MM.1S (cell line): ENCODE results near the gene MUC5B.

ENCODE experiments used
- DNase-seq: peaks from one replicate; pipeline ENCODE4 v3.0.0-alpha.2; 2015
- H2AFZ ChIP-seq: fragments of 300-600 bp; sonication (generic); 2 replicates; pipeline ENCODE4 v1.6.0; 2016; ENCODE audit warnings: antibody characterized with exemption, low read length
- H3F3A ChIP-seq: fragments of 300-600 bp; sonication (generic); 2 replicates; pipeline ENCODE4 v1.6.1; 2016; ENCODE audit warnings: mild to moderate bottlenecking, antibody characterized with exemption, low read length, moderate library complexity, mixed read lengths; ENCODE audit not compliant: insufficient read depth
- H3K27ac ChIP-seq: fragments of 300-600 bp; sonication (generic); 2 replicates; pipeline ENCODE4 v1.5.1; 2016; ENCODE audit warnings: mild to moderate bottlenecking, low read length
- H3K27me3 ChIP-seq: fragments of 300-600 bp; sonication (generic); replicated peaks from 2 replicates; pipeline ENCODE4 v1.6.0; 2016; ENCODE audit warnings: low read length; ENCODE audit not compliant: insufficient read depth
- H3K36me3 ChIP-seq: fragments of 300-600 bp; sonication (generic); replicated peaks from 2 replicates; pipeline ENCODE4 v1.6.1; 2016; ENCODE audit warnings: mild to moderate bottlenecking, low read length, mixed read lengths; ENCODE audit not compliant: insufficient read depth
- H3K4me1 ChIP-seq: fragments of 300-600 bp; sonication (generic); 2 replicates; pipeline ENCODE4 v1.6.1; 2016; ENCODE audit warnings: low read length, mixed read lengths
- H3K4me2 ChIP-seq: fragments of 300-600 bp; sonication (generic); 2 replicates; pipeline ENCODE4 v1.6.0; 2016; ENCODE audit warnings: low read depth, low read length
- H3K4me3 ChIP-seq: fragments of 300-600 bp; sonication (generic); 2 replicates; pipeline ENCODE4 v1.5.1; 2016; ENCODE audit warnings: low read length, mixed read lengths
- H3K79me2 ChIP-seq: fragments of 300-600 bp; sonication (generic); 2 replicates; pipeline ENCODE4 v1.6.1; 2016; ENCODE audit warnings: mixed run types, low read length, mixed read lengths
- H3K9ac ChIP-seq: fragments of 300-600 bp; sonication (generic); 2 replicates; pipeline ENCODE4 v1.6.1; 2016; ENCODE audit warnings: low read length, mixed read lengths
- H3K9me2 ChIP-seq: fragments of 300-600 bp; sonication (generic); replicated peaks from 2 replicates; pipeline ENCODE4 v1.6.1; 2016; ENCODE audit warnings: mild to moderate bottlenecking, low read length, mixed read lengths; ENCODE audit not compliant: insufficient read depth
- H3K9me3 ChIP-seq: fragments of 300-600 bp; sonication (generic); replicated peaks from 2 replicates; pipeline ENCODE4 v1.6.1; 2016; ENCODE audit warnings: mild to moderate bottlenecking, low read length, mixed read lengths; ENCODE audit not compliant: insufficient read depth
- H4K20me1 ChIP-seq: fragments of 300-600 bp; sonication (generic); 2 replicates; pipeline ENCODE4 v1.6.1; 2016; ENCODE audit warnings: mild to moderate bottlenecking, low read length, moderate library complexity, mixed read lengths; ENCODE audit not compliant: insufficient read depth
- EZH2 ChIP-seq: fragments of 300-600 bp; sonication (generic); optimal IDR thresholded peaks from 2 replicates; pipeline ENCODE3; 2017; ENCODE audit warnings: low read depth, mild to moderate bottlenecking, antibody characterized with exemption, low read length, mixed read lengths
- EZH2phosphoT487 ChIP-seq: fragments of 300-600 bp; sonication (generic); IDR thresholded peaks from 2 replicates; pipeline ENCODE4 v1.6.1; 2018; ENCODE audit warnings: antibody characterized with exemption, low read length
- TF ChIP-seq, protein P1 (sequence below): fragments of 300-600 bp; sonication (generic); IDR thresholded peaks from 2 replicates; pipeline ENCODE4 v1.5.1; 2016; ENCODE audit warnings: antibody characterized with exemption, low read length, mixed read lengths

MUC5B gene

DNA sequence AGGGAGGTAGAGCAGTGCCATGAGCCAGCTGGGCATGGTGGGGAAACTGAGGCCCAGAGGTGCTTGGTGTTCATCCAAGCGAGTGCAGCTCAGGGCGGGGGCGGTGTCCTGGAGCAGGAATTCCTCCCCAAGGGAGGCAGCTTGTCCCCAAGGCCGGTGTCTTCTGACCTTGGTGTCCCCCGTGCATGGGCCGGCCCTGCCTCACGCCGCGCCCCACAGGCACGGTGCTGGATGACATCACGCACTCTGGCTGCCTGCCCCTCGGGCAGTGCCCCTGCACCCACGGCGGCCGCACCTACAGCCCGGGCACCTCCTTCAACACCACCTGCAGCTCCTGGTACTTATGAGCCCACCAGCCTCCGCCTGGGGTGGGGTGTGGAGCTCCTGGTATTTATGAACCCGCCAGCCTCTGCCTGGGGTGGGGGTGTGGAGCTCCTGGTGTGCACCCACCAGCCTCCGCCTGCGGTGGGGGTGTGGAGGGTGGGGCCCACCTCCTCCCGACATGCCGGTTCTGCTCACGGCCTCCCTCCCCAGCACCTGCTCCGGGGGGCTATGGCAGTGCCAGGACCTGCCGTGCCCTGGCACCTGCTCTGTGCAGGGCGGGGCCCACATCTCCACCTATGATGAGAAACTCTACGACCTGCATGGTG, 6.7 kb downstream of the MUC5B start:
- Histone ChIP-seq H3F3A (no peaks in the 10 kb centered on the region), H3K36me3 (no peaks in the 10 kb centered on the region), H3K27me3 (peaks cover 75% of the 10 kb centered on the region), H3K9me3 (no peaks in the 10 kb centered on the region), H3K4me3 (no peak overlapping the region), H3K79me2 (no peaks in the 10 kb centered on the region), H3K4me2 (no peak overlapping the region), H3K27ac (no peak overlapping the region), H3K9ac (no peak overlapping the region), H3K4me1 (no peaks in the 10 kb centered on the region), H2AFZ (no peak overlapping the region), H4K20me1 (no peaks in the 10 kb centered on the region), H3K9me2 (no peaks in the 10 kb centered on the region)
- TF ChIP-seq EZH2 (no peak), EZH2phosphoT487 (no peak)
- TF ChIP-seq, protein P1, sequence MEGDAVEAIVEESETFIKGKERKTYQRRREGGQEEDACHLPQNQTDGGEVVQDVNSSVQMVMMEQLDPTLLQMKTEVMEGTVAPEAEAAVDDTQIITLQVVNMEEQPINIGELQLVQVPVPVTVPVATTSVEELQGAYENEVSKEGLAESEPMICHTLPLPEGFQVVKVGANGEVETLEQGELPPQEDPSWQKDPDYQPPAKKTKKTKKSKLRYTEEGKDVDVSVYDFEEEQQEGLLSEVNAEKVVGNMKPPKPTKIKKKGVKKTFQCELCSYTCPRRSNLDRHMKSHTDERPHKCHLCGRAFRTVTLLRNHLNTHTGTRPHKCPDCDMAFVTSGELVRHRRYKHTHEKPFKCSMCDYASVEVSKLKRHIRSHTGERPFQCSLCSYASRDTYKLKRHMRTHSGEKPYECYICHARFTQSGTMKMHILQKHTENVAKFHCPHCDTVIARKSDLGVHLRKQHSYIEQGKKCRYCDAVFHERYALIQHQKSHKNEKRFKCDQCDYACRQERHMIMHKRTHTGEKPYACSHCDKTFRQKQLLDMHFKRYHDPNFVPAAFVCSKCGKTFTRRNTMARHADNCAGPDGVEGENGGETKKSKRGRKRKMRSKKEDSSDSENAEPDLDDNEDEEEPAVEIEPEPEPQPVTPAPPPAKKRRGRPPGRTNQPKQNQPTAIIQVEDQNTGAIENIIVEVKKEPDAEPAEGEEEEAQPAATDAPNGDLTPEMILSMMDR, result no peak
- DNase-seq, result no peak

- H3K36me3 ChIP-seq, result no peaks in the 10 kb centered on the region
- DNase-seq, result no peak
These were observed 7.2 kb downstream of the MUC5B start for GRCh38 chr11:1230121-1230455.

GRCh38 chr11:1230456-1231395, 7.9 kb downstream of the MUC5B start:
- no peak overlapping the region for H3K27ac ChIP-seq
- TF ChIP-seq, protein P1, result no peak
- peaks cover 74% of the 10 kb centered on the region for H3K27me3 ChIP-seq
- no peaks in the 10 kb centered on the region for H3K9me3 ChIP-seq
- no peaks in the 10 kb centered on the region for H3F3A ChIP-seq
- H3K36me3 ChIP-seq, result no peaks in the 10 kb centered on the region
- no peak overlapping the region for H3K4me3 ChIP-seq
- H3K9ac ChIP-seq, result no peak overlapping the region
- no peak overlapping the region for H3K4me2 ChIP-seq
- no peaks in the 10 kb centered on the region for H3K9me2 ChIP-seq
- no peak for DNase-seq
- no peak overlapping the region for H2AFZ ChIP-seq
- H3K79me2 ChIP-seq, result no peaks in the 10 kb centered on the region
- H4K20me1 ChIP-seq, result no peaks in the 10 kb centered on the region
- H3K4me1 ChIP-seq, result no peaks in the 10 kb centered on the region

More at GRCh38 chr11:1230121-1230455, 7.2 kb downstream of the MUC5B start:
- no peak overlapping the region for H3K4me2 ChIP-seq
- no peaks in the 10 kb centered on the region for H3K4me1 ChIP-seq
- no peaks in the 10 kb centered on the region for H3K9me3 ChIP-seq
- H3K9ac ChIP-seq, result no peak overlapping the region
- no peaks in the 10 kb centered on the region for H3F3A ChIP-seq
- H2AFZ ChIP-seq, result no peak overlapping the region
- no peaks in the 10 kb centered on the region for H3K79me2 ChIP-seq
- H3K9me2 ChIP-seq, result no peaks in the 10 kb centered on the region
- H3K27ac ChIP-seq, result no peak overlapping the region
- H3K27me3 ChIP-seq, result peaks cover 74% of the 10 kb centered on the region
- H4K20me1 ChIP-seq, result no peaks in the 10 kb centered on the region
- TF ChIP-seq EZH2 (no peak), EZH2phosphoT487 (no peak)
- TF ChIP-seq, protein P1, result no peak
- H3K4me3 ChIP-seq, result no peak overlapping the region
